Astrocyte (in vitro differentiated cells and primary cell): ENCODE data around the gene PDYN. TPM values are rescaled to one million over a fixed set of nuclear protein-coding genes. Genes with fewer than 3 reads are reported as not detected.

Source experiments
- DNase-seq: peaks from one replicate; pipeline ENCODE4 v3.0.0-alpha.2; 2010; ENCODE audit warnings: low read depth
- FAIRE-seq: peaks from 2 replicates; lab custom pipeline; 2011; peaks lifted over from hg19 to GRCh38; lab: Jason Lieb, UNC
- H2AFZ ChIP-seq: 2 replicates; pipeline ENCODE4 v1.6.0; 2012; ENCODE audit warnings: low read depth, low read length, inconsistent platforms
- H3K27ac ChIP-seq: 2 replicates; pipeline ENCODE4 v1.5.1; 2011; ENCODE audit warnings: low read depth, low read length, inconsistent platforms
- H3K27me3 ChIP-seq: 2 replicates; pipeline ENCODE4 v1.6.0; 2011; ENCODE audit warnings: low read length, inconsistent platforms; ENCODE audit not compliant: insufficient read depth
- H3K36me3 ChIP-seq: 2 replicates; pipeline ENCODE4 v1.5.1; 2011; ENCODE audit warnings: low read length, inconsistent platforms; ENCODE audit not compliant: insufficient read depth
- H3K4me1 ChIP-seq: 2 replicates; pipeline ENCODE4 v1.5.1; 2011; ENCODE audit warnings: low read length, inconsistent platforms; ENCODE audit not compliant: insufficient read depth
- H3K4me2 ChIP-seq: 2 replicates; pipeline ENCODE4 v1.6.0; 2012; ENCODE audit warnings: low read length, inconsistent platforms
- H3K4me3 ChIP-seq: 2 replicates; pipeline ENCODE4 v1.5.1; 2011; ENCODE audit warnings: low read depth, mild to moderate bottlenecking, low read length, inconsistent platforms; ENCODE audit not compliant: insufficient read depth
- H3K79me2 ChIP-seq: 2 replicates; pipeline ENCODE4 v1.6.0; 2012; ENCODE audit warnings: mild to moderate bottlenecking, low read length, inconsistent platforms; ENCODE audit not compliant: insufficient read depth
- H3K9ac ChIP-seq: 2 replicates; pipeline ENCODE4 v1.6.0; 2012; ENCODE audit warnings: mild to moderate bottlenecking, low read length, inconsistent platforms
- H3K9me3 ChIP-seq: 2 replicates; pipeline ENCODE4 v1.5.1; 2012; ENCODE audit warnings: low read depth, mild to moderate bottlenecking, low read length, inconsistent platforms; ENCODE audit not compliant: insufficient read depth
- H4K20me1 ChIP-seq: 2 replicates; pipeline ENCODE4 v1.6.0; 2012; ENCODE audit warnings: low read length, inconsistent platforms; ENCODE audit not compliant: insufficient read depth
- H3K27ac Mint-ChIP-seq: one replicate; pipeline ENCODE4 v1.8.0; 2021; ENCODE audit warnings: mild to moderate bottlenecking, mixed read lengths; ENCODE audit not compliant: unreplicated experiment
- H3K27me3 Mint-ChIP-seq: one replicate; pipeline ENCODE4 v1.8.0; 2021; ENCODE audit warnings: low read depth, mixed read lengths; ENCODE audit not compliant: unreplicated experiment
- H3K36me3 Mint-ChIP-seq: one replicate; pipeline ENCODE4 v1.8.0; 2021; ENCODE audit warnings: low read depth, mixed read lengths; ENCODE audit not compliant: unreplicated experiment
- H3K4me1 Mint-ChIP-seq: one replicate; pipeline ENCODE4 v1.8.0; 2021; ENCODE audit warnings: low read depth, mixed read lengths; ENCODE audit not compliant: unreplicated experiment
- H3K4me3 Mint-ChIP-seq: one replicate; pipeline ENCODE4 v1.8.0; 2021; ENCODE audit warnings: mild to moderate bottlenecking, moderate library complexity, mixed read lengths; ENCODE audit not compliant: unreplicated experiment
- H3K9me3 Mint-ChIP-seq: one replicate; pipeline ENCODE4 v1.8.0; 2021; ENCODE audit warnings: mild to moderate bottlenecking, mixed read lengths; ENCODE audit not compliant: unreplicated experiment
- CTCF ChIP-seq: IDR thresholded peaks from 2 replicates; pipeline ENCODE4 v1.5.1; 2011; ENCODE audit warnings: low read depth, mild to moderate bottlenecking, inconsistent platforms, low read length, moderate library complexity; ENCODE audit not compliant: insufficient read depth
- EZH2 ChIP-seq: IDR thresholded peaks from 2 replicates; pipeline ENCODE4 v1.6.1; 2012; ENCODE audit warnings: mild to moderate bottlenecking, low read length, inconsistent platforms; ENCODE audit not compliant: insufficient read depth
- total RNA-seq: library from RNA; stranded (reverse); gene quantifications from 2 replicates; pipeline ENCODE4 v1.2.1, GENCODE V29; 2021

Gene PDYN
- total RNA-seq, 1 donor from 2014 or later: not detected

DNA sequence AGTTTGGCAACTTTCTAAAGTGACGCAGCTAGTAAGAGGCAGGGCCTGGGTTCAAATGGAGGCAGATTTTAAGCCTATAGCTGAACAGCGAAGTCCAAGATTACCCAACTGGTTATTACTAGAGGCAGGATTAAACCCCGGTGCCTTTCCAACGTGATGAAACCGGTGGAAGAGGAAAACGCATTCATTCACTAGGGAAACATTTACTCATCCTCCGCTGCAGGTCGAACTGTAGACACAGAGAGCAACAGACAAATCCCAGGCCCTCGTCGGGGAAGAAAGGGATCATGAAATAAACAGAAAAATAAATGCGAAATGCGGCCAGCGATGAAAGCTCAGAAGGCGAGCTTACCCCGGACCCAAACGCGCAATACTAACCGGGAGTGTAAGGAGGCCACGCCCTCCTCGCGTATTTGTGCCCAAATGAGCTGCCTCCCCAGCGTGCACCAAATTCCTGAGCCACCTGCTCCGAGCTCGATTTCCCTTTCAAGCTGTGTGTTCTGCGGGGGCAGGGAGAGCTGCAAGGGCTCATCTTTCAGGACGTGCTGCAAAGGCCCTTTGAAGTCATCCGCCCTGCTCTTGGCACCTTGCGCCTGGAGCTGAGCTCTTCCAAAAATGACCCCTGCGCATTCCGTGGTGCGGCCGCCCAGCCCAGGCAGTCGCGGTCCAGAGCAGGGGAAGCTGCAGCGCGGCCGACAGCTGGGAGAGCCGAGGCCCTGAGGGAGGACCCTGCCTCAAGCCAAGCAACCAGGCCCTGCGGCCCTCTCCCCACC lies 46.9 kb downstream of the PDYN start:
- peak; percentile 34 for DNase-seq
- H3K27me3 ChIP-seq: peaks cover 60% of the 10 kb centered on the region
- H3K9ac ChIP-seq: no peak overlapping the region
- Mint-ChIP-seq H3K27me3 (peaks cover 61% of the 10 kb centered on the region), H3K9me3 (no peaks in the 10 kb centered on the region), H3K4me3 (peak overlapping the region; percentile 4), H3K4me1 (peaks cover 3% of the 10 kb centered on the region), H3K27ac (no peak overlapping the region), H3K36me3 (no peaks in the 10 kb centered on the region)
- no peak overlapping the region for H3K27ac ChIP-seq
- TF ChIP-seq EZH2 (peak; percentile 45), CTCF (no peak)
- no peak for FAIRE-seq
- no peak overlapping the region for H3K4me3 ChIP-seq
- H3K36me3 ChIP-seq: no peaks in the 10 kb centered on the region
- no peaks in the 10 kb centered on the region for H3K9me3 ChIP-seq
- H3K4me2 ChIP-seq: peak overlapping the region; percentile 62
- H3K79me2 ChIP-seq: no peaks in the 10 kb centered on the region
- peaks cover 4% of the 10 kb centered on the region for H3K4me1 ChIP-seq
- H4K20me1 ChIP-seq: no peaks in the 10 kb centered on the region
- H2AFZ ChIP-seq: peak overlapping the region; percentile 46

DNA sequence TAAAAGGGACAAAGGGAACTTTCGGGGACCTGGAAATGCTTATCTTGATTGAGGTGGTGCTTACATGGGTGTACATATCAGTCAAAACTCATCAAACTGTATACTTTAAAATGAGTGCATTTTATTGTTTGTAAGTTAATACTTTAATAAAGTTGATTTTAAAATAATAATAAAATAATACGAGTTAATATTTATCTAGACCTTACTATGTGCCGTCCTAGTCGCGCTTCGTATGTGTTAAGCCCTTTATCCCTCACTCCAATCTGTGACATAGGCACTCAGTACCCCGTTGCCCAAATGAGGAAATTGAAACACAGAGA lies 47.5 kb downstream of the PDYN start:
- Mint-ChIP-seq H3K4me1 (peaks cover 4% of the 10 kb centered on the region), H3K4me3 (no peak overlapping the region), H3K27ac (no peak overlapping the region), H3K27me3 (peaks cover 57% of the 10 kb centered on the region), H3K9me3 (no peaks in the 10 kb centered on the region), H3K36me3 (no peaks in the 10 kb centered on the region)
- peaks cover 4% of the 10 kb centered on the region for H3K4me1 ChIP-seq
- no peaks in the 10 kb centered on the region for H3K9me3 ChIP-seq
- H3K27me3 ChIP-seq: peaks cover 57% of the 10 kb centered on the region
- H2AFZ ChIP-seq: no peak overlapping the region
- H3K27ac ChIP-seq: no peak overlapping the region
- no peak for TF ChIP-seq CTCF
- TF ChIP-seq EZH2: no peak
- no peak overlapping the region for H3K4me3 ChIP-seq
- no peak for FAIRE-seq
- H3K4me2 ChIP-seq: peak overlapping the region; percentile 62
- no peaks in the 10 kb centered on the region for H4K20me1 ChIP-seq
- no peaks in the 10 kb centered on the region for H3K79me2 ChIP-seq
- DNase-seq: no peak
- no peak overlapping the region for H3K9ac ChIP-seq
- H3K36me3 ChIP-seq: no peaks in the 10 kb centered on the region

GRCh38 chr20:1945660-1946059 lies 48.2 kb downstream of the PDYN start:
- no peaks in the 10 kb centered on the region for H3K9me3 ChIP-seq
- peaks cover 7% of the 10 kb centered on the region for H3K4me1 Mint-ChIP-seq
- peaks cover 57% of the 10 kb centered on the region for H3K27me3 ChIP-seq

More at GRCh38 chr20:1945660-1946059, 48.2 kb downstream of the PDYN start:
- no peaks in the 10 kb centered on the region for H3K9me3 Mint-ChIP-seq
- no peak overlapping the region for H3K27ac Mint-ChIP-seq
- Histone ChIP-seq H3K9ac (no peak overlapping the region), H3K36me3 (no peaks in the 10 kb centered on the region), H4K20me1 (no peaks in the 10 kb centered on the region), H3K4me3 (no peak overlapping the region), H3K4me1 (peaks cover 4% of the 10 kb centered on the region), H3K4me2 (no peak overlapping the region), H3K27ac (no peak overlapping the region), H3K79me2 (no peaks in the 10 kb centered on the region), H2AFZ (no peak overlapping the region)
- DNase-seq: no peak
- FAIRE-seq: no peak
- TF ChIP-seq EZH2 (no peak), CTCF (no peak)
- no peak overlapping the region for H3K4me3 Mint-ChIP-seq
- H3K36me3 Mint-ChIP-seq: no peaks in the 10 kb centered on the region
- H3K27me3 Mint-ChIP-seq: peaks cover 51% of the 10 kb centered on the region
